Thoracic aorta (tissue), 2 donors: ENCODE measurements around the gene SLC26A11. TPM values are rescaled to one million over a fixed set of nuclear protein-coding genes. Genes with fewer than 3 reads are reported as not detected.
"Not testable (repeated sequence)": the region's sequence is repeated elsewhere in the genome, so short reads cannot be mapped to it uniquely, and the experiment has no call there.

ENCODE experiments used
- ATAC-seq: fragments of 150-250 bp; one replicate; pipeline ENCODE4 v1.8.0; 2017; ENCODE audit warnings: low read depth; ENCODE audit not compliant: insufficient number of reproducible peaks, low FRiP score
- DNase-seq: peaks from one replicate; pipeline ENCODE4 v3.0.0-alpha.2; 2020; ENCODE audit warnings: low spot score
- H3K27ac ChIP-seq, 2 donors: fragments of 200-600 bp; sonication (generic); 1 replicate in 1 of 2; 2 replicates in 1 of 2; pipeline ENCODE4 v1.5.1; 2016; ENCODE audit warnings: mild to moderate bottlenecking in 2 of 2, moderate library complexity in 2 of 2
- H3K27me3 ChIP-seq: fragments of 200-600 bp; sonication (generic); replicated peaks from 2 replicates; pipeline ENCODE4 v1.6.0; 2016; ENCODE audit warnings: mild to moderate bottlenecking; ENCODE audit not compliant: insufficient read depth
- H3K36me3 ChIP-seq: fragments of 200-600 bp; sonication (generic); one replicate; pipeline ENCODE4 v1.5.1; 2016
- H3K4me1 ChIP-seq, 2 donors: fragments of 200-600 bp; sonication (generic); 1 replicate in 1 of 2; 2 replicates in 1 of 2; pipeline versions ENCODE4 v1.5.1 to v1.6.0; 2016; ENCODE audit warnings: low read depth in 2 of 2, mild to moderate bottlenecking in 1 of 2; ENCODE audit not compliant: control insufficient read depth in 1 of 2
- H3K4me3 ChIP-seq: fragments of 200-600 bp; sonication (generic); 2 replicates; pipeline ENCODE4 v1.5.1; 2016; ENCODE audit warnings: mild to moderate bottlenecking
- H3K9me3 ChIP-seq: fragments of 200-600 bp; sonication (generic); 2 replicates; pipeline ENCODE4 v1.5.1; 2016
- total RNA-seq, 2 donors: library from RNA; depleted of rRNA; stranded (reverse); fragments of >200 nt; gene quantifications; one replicate each; pipeline versions ENCODE4 v1.1.0 to v1.2.3, GENCODE V29; 2016
- TF ChIP-seq, protein P1 (sequence below): fragments of 200-600 bp; sonication (generic); IDR thresholded peaks from one replicate; pipeline ENCODE4 v1.5.1; 2019; ENCODE audit warnings: antibody characterized with exemption

SLC26A11 gene
- total RNA-seq, 2 donors from 2014 or later = 41.1 to 69.2 TPM

DNA sequence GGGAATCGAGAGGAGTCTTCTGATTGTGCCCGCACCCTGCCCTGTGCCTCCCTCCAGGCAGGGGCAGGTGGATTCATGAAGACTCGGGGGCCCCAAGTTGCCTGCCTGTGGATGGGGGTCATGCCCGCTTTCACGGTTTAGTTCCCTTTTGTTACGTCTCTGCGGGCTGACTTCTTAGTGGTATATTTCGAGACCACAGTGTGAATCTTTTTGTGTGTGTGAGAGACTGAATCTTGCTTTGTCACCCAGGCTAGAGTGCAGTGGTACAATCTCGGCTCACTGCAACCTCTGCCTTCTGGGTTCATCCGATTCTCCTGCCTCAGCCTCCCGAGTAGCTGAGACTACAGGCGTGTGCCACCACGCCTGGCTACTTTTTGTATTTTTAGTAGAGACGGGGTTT lies 22.3 kb downstream of the SLC26A11 start:
- TF ChIP-seq, protein P1, sequence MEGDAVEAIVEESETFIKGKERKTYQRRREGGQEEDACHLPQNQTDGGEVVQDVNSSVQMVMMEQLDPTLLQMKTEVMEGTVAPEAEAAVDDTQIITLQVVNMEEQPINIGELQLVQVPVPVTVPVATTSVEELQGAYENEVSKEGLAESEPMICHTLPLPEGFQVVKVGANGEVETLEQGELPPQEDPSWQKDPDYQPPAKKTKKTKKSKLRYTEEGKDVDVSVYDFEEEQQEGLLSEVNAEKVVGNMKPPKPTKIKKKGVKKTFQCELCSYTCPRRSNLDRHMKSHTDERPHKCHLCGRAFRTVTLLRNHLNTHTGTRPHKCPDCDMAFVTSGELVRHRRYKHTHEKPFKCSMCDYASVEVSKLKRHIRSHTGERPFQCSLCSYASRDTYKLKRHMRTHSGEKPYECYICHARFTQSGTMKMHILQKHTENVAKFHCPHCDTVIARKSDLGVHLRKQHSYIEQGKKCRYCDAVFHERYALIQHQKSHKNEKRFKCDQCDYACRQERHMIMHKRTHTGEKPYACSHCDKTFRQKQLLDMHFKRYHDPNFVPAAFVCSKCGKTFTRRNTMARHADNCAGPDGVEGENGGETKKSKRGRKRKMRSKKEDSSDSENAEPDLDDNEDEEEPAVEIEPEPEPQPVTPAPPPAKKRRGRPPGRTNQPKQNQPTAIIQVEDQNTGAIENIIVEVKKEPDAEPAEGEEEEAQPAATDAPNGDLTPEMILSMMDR = no peak
- ATAC-seq = no peak
- no peaks in the 10 kb centered on the region for H3K4me1 ChIP-seq
- DNase-seq = no peak
- no peaks in the 10 kb centered on the region for H3K27me3 ChIP-seq
- H3K9me3 ChIP-seq = no peaks in the 10 kb centered on the region
- H3K27ac ChIP-seq = no peak overlapping the region
- no peak overlapping the region for H3K4me3 ChIP-seq
- peaks cover 52% of the 10 kb centered on the region for H3K36me3 ChIP-seq

DNA sequence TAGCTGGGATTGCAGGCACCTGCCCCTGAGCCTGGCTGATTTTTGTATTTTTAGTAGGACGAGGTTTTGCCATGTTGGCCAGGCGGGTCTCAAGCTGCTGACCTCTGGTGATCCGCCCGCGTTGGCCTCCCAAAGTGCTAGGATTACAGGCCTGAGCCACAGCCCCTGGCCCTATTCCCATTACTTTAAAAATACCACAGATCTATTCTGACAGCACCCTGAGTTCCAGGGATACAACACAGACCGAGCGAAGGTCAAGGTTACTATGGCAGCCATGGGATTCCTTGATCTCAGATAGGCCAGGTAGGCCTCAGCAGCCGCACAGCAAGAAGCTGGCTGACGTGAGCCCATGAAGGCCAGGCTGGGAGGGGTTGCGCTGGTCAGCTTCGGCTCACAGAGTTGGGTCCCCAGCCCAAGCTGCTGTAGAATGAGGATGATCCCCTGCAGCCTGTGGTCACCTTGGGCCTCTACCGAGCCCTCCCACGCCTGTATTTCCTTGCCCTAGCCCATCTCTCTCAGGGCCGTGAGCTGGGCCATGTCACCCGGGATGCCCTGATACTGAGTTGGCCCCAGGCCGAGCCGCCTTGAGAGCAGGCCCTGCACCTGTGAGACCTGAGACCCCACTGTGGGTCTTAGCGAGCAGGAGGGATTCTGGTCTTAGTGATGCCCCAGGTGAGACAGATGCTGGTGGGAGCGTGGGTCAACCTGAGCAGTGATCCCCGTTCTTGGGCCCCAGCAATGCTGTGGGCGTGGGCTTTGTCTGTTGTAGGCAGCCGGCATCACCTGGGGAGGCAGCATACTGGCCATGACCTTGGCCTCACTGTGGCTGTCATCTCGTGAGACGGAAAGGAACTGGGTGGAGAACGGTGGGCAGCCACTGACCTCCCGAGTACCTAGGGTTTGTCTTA lies 23.6 kb downstream of the SLC26A11 start:
- H3K36me3 ChIP-seq = peaks cover 41% of the 10 kb centered on the region

DNA sequence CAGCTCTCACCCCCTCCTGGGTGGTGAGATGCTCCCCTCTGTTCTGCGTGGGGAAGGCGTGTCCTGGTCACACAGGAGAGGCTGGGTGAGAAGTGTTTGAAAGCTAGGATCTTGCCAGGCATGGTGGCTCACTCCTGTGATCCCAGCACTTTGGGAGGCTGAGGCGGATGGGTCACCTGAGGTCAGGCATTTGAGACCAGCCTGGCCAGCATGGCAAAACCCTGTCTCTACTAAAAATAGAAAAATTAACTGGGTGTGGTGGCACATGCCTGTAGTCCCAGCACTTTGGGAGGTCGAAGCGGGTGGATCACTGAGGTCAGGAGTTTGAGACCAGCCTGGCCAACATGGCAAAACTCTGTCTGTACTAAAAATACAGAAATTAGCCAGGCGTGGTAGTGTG lies 24.2 kb downstream of the SLC26A11 start:
- not testable (repeated sequence) for ATAC-seq, DNase-seq, H3K4me3 ChIP-seq, H3K27me3 ChIP-seq, H3K27ac ChIP-seq, H3K4me1 ChIP-seq, H3K9me3 ChIP-seq
- H3K36me3 ChIP-seq = peaks cover 47% of the 10 kb centered on the region

More for the DNA sequence above, 23.6 kb downstream of the SLC26A11 start:
- TF ChIP-seq, protein P1 = no peak
- DNase-seq (no peak), ATAC-seq (no peak)
- Histone ChIP-seq H3K4me3 (no peak overlapping the region), H3K27ac (no peak overlapping the region), H3K4me1 (no peaks in the 10 kb centered on the region), H3K9me3 (no peaks in the 10 kb centered on the region), H3K27me3 (no peaks in the 10 kb centered on the region)

DNA sequence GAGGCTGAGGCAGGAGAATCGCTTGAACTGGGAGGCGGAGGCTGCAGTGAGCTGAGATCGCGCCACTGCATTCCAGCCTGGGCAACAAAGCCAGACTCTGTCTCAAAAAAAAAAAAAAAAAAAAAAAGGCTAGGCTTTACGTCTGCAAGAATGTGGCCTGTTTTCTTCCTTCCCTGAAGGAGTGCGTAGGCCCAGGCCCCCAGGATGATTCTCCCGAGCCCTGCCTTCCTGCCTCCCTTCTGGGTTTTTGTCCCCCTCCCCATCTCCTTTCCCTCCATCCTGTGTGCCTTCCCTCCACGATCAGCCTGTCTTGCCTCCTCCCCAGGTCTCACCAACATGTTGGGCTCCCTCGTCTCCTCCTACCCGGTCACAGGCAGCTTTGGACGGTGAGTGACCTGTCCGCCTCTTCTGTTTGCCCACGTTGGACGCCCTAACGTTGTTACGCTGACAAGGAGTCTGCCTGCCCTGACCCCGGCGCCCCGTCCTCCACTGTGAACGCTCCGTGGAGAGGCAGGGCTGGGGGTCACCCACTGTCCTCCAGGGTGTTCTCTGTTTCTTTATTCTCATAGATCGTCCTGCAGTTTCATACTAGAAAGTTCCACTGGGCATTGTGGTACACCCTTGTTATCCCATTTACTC lies 24.8 kb downstream of the SLC26A11 start:
- no peaks in the 10 kb centered on the region for H3K9me3 ChIP-seq
- H3K4me3 ChIP-seq = no peak overlapping the region
- no peak for ATAC-seq
- H3K27ac ChIP-seq = no peak overlapping the region
- H3K27me3 ChIP-seq = no peaks in the 10 kb centered on the region
- H3K4me1 ChIP-seq = no peaks in the 10 kb centered on the region
- TF ChIP-seq, protein P1 = no peak
- peaks cover 48% of the 10 kb centered on the region for H3K36me3 ChIP-seq
- no peak for DNase-seq

DNA sequence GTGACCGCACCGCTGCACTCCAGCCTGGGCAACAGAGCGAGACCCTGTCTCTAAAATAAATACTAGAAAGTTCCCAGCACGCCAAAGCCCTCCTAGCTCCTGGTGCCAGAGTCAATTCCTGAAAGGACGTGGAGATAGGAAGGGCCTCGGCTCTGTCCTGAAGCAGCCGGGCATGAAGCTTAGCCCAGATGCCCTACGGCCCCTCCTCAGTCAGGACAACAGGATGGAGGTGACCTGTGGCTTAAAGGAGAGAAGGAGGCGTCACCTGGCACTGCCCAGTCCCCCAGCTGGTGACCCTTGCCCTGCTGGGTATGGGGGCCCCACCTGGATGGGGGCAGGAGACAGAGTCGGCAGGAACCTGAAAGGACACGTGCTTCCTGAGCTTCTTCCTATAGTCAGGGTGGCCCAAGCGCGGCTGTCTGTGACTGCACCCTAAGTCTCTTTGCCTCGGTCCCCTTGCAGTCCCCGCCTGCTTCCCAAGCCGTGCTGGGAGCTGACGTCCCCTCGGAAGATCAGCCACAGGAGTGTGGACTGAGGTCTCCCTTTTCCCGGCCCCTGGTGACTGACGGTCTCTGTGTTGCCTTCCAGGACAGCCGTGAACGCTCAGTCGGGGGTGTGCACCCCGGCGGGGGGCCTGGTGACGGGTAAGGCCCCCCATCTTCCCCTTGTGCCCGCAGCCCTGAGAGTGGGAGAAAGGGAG lies 25.5 kb downstream of the SLC26A11 start:
- H3K27ac ChIP-seq = no peak overlapping the region
- no peaks in the 10 kb centered on the region for H3K9me3 ChIP-seq
- H3K4me1 ChIP-seq = no peaks in the 10 kb centered on the region
- H3K4me3 ChIP-seq = no peak overlapping the region
- DNase-seq (no peak), ATAC-seq (no peak)
- H3K27me3 ChIP-seq = no peaks in the 10 kb centered on the region
- TF ChIP-seq, protein P1 = no peak
- H3K36me3 ChIP-seq = peaks cover 45% of the 10 kb centered on the region
